HG03159 (cell line): ENCODE data around the gene PRADC1.
"Not testable (repeated sequence)": the region's sequence is repeated elsewhere in the genome, so short reads cannot be mapped to it uniquely, and the experiment has no call there.

ENCODE experiments used
- ATAC-seq: cut with Tn5 transposase; IDR thresholded peaks from one replicate; pipeline ENCODE4 v1.9.1; 2021; ENCODE audit warnings: mild to moderate bottlenecking, moderate library complexity; ENCODE audit not compliant: unreplicated experiment

PRADC1 gene

GRCh38 chr2:73205611-73206010, 27.4 kb downstream of the PRADC1 start:
- ATAC-seq = no peak

GRCh38 chr2:73203055-73203681, 29.9 kb downstream of the PRADC1 start:
- ATAC-seq = no peak

GRCh38 chr2:73202156-73203054, 30.6 kb downstream of the PRADC1 start, which contains the start of gene NOTO:
TSS of gene NOTO (plus strand) at chr2:73202574. CDS start at chr2:73202667, 93 bp downstream.
- ATAC-seq = no peak

GRCh38 chr2:73200281-73200680, 32.8 kb downstream of the PRADC1 start:
- ATAC-seq = not testable (repeated sequence)

- no peak for ATAC-seq
Observed at GRCh38 chr2:73197579-73197978, 35.5 kb downstream of the PRADC1 start.

- ATAC-seq = no peak
Observed at GRCh38 chr2:73187549-73187948, 45.5 kb downstream of the PRADC1 start.

GRCh38 chr2:73185965-73186364, 47.1 kb downstream of the PRADC1 start:
- ATAC-seq = no peak
